ENCODE measurements around the gene TMEM30B.

The TMEM30B gene

DNA sequence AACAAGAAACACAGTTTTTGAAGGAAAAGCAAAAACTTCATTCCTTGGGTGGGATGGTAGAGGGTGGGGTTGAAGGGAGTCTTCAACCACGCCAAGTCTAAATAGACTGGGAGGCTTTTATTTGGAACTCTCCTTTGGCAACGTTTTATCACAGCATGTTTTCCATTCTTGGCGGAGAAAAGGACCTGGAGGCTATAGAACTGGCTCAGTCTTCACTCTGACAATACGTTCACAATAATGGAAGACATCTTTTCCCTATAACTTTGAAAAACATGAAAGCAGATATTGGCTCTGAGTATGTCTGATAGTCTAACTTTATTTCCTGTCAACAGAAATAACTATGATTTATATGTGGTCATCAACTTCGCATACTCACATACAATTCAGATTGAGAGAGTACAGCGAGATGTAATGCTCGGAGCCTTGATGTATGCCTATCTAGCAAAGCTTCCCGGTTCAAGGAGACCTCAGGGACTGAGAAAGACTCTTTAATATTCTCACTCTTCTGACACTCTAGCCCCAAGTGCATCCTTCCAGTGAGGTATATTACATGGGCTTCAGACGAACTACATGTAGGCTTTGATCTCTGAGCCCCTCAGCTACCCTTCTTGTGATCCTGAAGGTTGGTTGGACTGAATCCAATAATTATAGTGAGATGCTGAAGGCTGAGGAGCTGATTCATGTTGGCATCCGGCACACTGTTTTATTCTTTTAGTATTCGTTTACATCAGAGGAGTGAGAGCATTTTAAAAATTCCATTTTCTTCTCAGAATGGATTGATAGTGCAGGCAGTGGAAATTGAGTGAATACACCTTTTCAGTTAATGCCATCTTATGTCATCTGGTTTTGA lies 14.0 kb downstream of the TMEM30B start:
- Histone ChIP-seq H3K4me3 (no peak overlapping the region), H3K27ac (peak overlapping the region in 1 of 2 donors; percentile 55)
- TF ChIP-seq, protein P1, sequence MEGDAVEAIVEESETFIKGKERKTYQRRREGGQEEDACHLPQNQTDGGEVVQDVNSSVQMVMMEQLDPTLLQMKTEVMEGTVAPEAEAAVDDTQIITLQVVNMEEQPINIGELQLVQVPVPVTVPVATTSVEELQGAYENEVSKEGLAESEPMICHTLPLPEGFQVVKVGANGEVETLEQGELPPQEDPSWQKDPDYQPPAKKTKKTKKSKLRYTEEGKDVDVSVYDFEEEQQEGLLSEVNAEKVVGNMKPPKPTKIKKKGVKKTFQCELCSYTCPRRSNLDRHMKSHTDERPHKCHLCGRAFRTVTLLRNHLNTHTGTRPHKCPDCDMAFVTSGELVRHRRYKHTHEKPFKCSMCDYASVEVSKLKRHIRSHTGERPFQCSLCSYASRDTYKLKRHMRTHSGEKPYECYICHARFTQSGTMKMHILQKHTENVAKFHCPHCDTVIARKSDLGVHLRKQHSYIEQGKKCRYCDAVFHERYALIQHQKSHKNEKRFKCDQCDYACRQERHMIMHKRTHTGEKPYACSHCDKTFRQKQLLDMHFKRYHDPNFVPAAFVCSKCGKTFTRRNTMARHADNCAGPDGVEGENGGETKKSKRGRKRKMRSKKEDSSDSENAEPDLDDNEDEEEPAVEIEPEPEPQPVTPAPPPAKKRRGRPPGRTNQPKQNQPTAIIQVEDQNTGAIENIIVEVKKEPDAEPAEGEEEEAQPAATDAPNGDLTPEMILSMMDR (IDR thresholded peaks at IDR 0.05), result no peak
- DNase-seq (ENCODE audit: low spot score), result no peak

DNA sequence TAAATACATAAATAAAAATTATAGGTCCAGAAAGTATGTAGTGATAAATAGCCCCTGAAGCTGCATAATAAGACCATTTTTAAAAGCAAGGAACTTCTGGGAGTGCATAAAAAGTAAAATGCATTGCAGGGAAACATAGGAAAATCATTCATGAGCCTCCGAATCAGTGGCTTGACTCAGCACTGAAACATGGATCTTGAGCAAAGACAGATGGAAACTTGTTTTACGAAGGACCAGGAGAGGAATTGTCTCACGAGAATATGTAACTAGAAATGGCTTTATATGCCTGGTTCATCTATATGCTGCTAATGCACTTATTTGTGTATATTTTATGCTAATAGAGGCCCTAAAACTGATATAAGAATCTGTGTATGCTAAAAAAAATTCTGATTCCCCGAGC lies 14.7 kb downstream of the TMEM30B start:
- peak overlapping the region in 1 of 2 donors; percentile 55 for H3K27ac ChIP-seq
- TF ChIP-seq, protein P1 (IDR thresholded peaks at IDR 0.05), result no peak
- no peak overlapping the region for H3K4me3 ChIP-seq
- DNase-seq (ENCODE audit: low spot score), result no peak

DNA sequence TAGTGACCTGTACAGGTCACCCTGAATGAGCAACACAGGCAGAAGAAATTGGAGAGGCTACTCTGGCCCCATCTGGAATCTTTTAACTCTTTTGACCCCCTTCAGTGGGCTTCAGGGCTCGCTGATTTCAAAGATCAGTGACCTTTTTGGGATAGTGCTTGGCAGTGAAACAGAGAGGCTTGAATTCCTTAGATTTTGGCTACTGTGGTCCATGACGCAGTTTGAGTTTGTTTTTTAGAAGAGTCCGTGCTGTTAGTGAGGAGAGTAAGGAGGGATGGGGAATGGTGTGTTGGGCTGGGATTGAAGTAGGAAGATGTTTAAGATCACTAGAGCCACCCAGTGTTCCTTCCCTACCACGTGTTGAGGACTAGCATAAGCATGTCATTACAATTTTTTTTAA lies 16.5 kb downstream of the TMEM30B start:
- Histone ChIP-seq H3K27ac (peak overlapping the region in 1 of 2 donors; percentile 51), H3K4me3 (no peak overlapping the region)
- TF ChIP-seq, protein P1 (IDR thresholded peaks at IDR 0.05), result no peak
- DNase-seq (ENCODE audit: low spot score), result no peak

GRCh38 chr14:61264010-61264571 lies 17.0 kb downstream of the TMEM30B start:
- H3K4me3 ChIP-seq, result no peak overlapping the region
- H3K27ac ChIP-seq, result peak overlapping the region in 1 of 2 donors; percentile 51
- no peak for DNase-seq (ENCODE audit: low spot score)
- TF ChIP-seq, protein P1 (IDR thresholded peaks at IDR 0.05), result no peak

- DNase-seq (ENCODE audit: low spot score), result no peak
- TF ChIP-seq, protein P1 (IDR thresholded peaks at IDR 0.05), result no peak
- H3K27ac ChIP-seq, result peak overlapping the region in 1 of 2 donors; percentile 8
- H3K4me3 ChIP-seq, result no peak overlapping the region
Measured at GRCh38 chr14:61262082-61262481, 19.1 kb downstream of the TMEM30B start.

DNA sequence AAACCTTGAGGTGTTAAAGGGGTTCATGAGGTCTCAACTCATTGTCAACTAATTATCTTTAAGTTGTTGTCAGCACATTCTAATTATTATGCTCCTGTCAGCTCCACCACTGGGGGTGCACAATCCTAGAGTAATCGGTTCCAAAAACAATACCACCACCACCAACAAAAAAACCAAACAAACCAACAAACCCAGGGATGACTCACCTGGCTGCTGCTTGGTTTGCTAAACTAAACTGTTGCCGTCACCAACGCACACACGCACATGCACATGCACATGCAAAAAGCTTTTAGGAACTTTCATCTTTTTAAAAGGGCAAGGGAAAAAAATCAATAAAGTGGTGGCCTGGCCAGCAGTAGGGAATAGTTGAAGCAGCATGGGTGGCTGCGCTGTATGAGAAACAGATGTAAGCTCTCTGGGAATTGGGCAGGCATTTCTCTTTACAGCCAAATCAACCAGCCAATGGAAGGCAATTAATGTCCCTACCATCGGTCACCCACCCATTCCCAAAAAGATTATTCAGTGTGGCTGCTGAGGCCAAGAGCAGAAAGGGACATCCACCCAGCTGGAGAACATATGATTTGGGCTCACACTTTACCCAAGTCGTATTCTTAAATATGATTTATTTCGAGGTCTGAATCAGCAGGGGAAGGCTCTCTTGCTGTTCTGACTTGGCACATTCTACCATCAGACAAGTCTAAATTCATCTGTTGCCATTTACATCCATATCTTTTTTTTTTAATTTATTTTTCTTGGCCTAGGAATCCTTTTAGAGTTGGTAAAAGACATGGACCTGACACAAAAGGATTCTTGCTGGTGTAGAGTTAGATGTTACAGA lies 20.0 kb downstream of the TMEM30B start:
- H3K4me3 ChIP-seq, result no peak overlapping the region
- TF ChIP-seq, protein P1 (IDR thresholded peaks at IDR 0.05), result no peak
- DNase-seq (ENCODE audit: low spot score), result no peak
- peak overlapping the region in 1 of 2 donors; percentile 63 for H3K27ac ChIP-seq

Measured in coronary artery (tissue), 2 donors.